Nephron progenitor cell (in vitro differentiated cells): ENCODE results near the gene ANKRD63.

ENCODE experiments used
- DNase-seq: peaks from one replicate; pipeline ENCODE4 v3.0.0; 2021
- H3K27ac Mint-ChIP-seq: 2 replicates; pipeline ENCODE4 v1.8.0; 2021; ENCODE audit warnings: mild to moderate bottlenecking, moderate library complexity, mixed read lengths
- H3K27me3 Mint-ChIP-seq: 2 replicates; pipeline ENCODE4 v1.8.0; 2021; ENCODE audit warnings: mild to moderate bottlenecking, low read depth, mixed read lengths; ENCODE audit not compliant: poor library complexity
- H3K36me3 Mint-ChIP-seq: 2 replicates; pipeline ENCODE4 v1.8.0; 2021; ENCODE audit warnings: low read depth, mixed read lengths
- H3K4me1 Mint-ChIP-seq: 2 replicates; pipeline ENCODE4 v1.8.0; 2021; ENCODE audit warnings: mixed read lengths
- H3K4me3 Mint-ChIP-seq: 2 replicates; pipeline ENCODE4 v1.8.0; 2021; ENCODE audit warnings: mild to moderate bottlenecking, moderate library complexity, mixed read lengths
- H3K9me3 Mint-ChIP-seq: 2 replicates; pipeline ENCODE4 v1.8.0; 2021; ENCODE audit warnings: mild to moderate bottlenecking, moderate library complexity, mixed read lengths
- CTCF ChIP-seq: fragments of 200-600 bp; sonication (generic); IDR thresholded peaks from 2 replicates; pipeline ENCODE4 v1.5.0; 2021; ENCODE audit warnings: antibody characterized with exemption

The ANKRD63 gene

GRCh38 chr15:40242213-40242599 is 40.7 kb downstream of the ANKRD63 start:
- no peaks in the 10 kb centered on the region for H3K9me3 Mint-ChIP-seq
- peaks cover 46% of the 10 kb centered on the region for H3K27me3 Mint-ChIP-seq
- H3K36me3 Mint-ChIP-seq = no peaks in the 10 kb centered on the region
- no peak for TF ChIP-seq CTCF
- H3K4me1 Mint-ChIP-seq = peaks cover 24% of the 10 kb centered on the region
- H3K4me3 Mint-ChIP-seq = no peak overlapping the region
- H3K27ac Mint-ChIP-seq = no peak overlapping the region
- DNase-seq = no peak

- H3K27ac Mint-ChIP-seq = no peak overlapping the region
- no peaks in the 10 kb centered on the region for H3K9me3 Mint-ChIP-seq
- peaks cover 24% of the 10 kb centered on the region for H3K4me1 Mint-ChIP-seq
- no peak overlapping the region for H3K4me3 Mint-ChIP-seq
- no peak for TF ChIP-seq CTCF
- H3K27me3 Mint-ChIP-seq = peaks cover 52% of the 10 kb centered on the region
- DNase-seq = no peak
- H3K36me3 Mint-ChIP-seq = no peaks in the 10 kb centered on the region
Observed at GRCh38 chr15:40241269-40242212, 41.3 kb downstream of the ANKRD63 start.

GRCh38 chr15:40240619-40241221 is 42.1 kb downstream of the ANKRD63 start:
- H3K4me1 Mint-ChIP-seq = peaks cover 21% of the 10 kb centered on the region
- H3K27ac Mint-ChIP-seq = no peak overlapping the region
- H3K36me3 Mint-ChIP-seq = no peaks in the 10 kb centered on the region
- DNase-seq = no peak
- H3K27me3 Mint-ChIP-seq = peaks cover 50% of the 10 kb centered on the region
- no peak for TF ChIP-seq CTCF
- no peak overlapping the region for H3K4me3 Mint-ChIP-seq
- H3K9me3 Mint-ChIP-seq = no peaks in the 10 kb centered on the region

GRCh38 chr15:40239693-40240618 is 42.9 kb downstream of the ANKRD63 start:
- no peak for TF ChIP-seq CTCF
- Mint-ChIP-seq H3K4me3 (peak overlapping the region; percentile 7), H3K27ac (no peak overlapping the region), H3K9me3 (no peaks in the 10 kb centered on the region), H3K36me3 (no peaks in the 10 kb centered on the region), H3K4me1 (peaks cover 14% of the 10 kb centered on the region), H3K27me3 (peaks cover 45% of the 10 kb centered on the region)
- DNase-seq = no peak

GRCh38 chr15:40239404-40239692 is 43.5 kb downstream of the ANKRD63 start:
- peaks cover 13% of the 10 kb centered on the region for H3K4me1 Mint-ChIP-seq

More at GRCh38 chr15:40239404-40239692, 43.5 kb downstream of the ANKRD63 start:
- H3K4me3 Mint-ChIP-seq = peak overlapping the region; percentile 70
- H3K27ac Mint-ChIP-seq = no peak overlapping the region
- H3K36me3 Mint-ChIP-seq = no peaks in the 10 kb centered on the region
- no peak for DNase-seq
- no peak for TF ChIP-seq CTCF
- H3K27me3 Mint-ChIP-seq = peaks cover 45% of the 10 kb centered on the region
- no peaks in the 10 kb centered on the region for H3K9me3 Mint-ChIP-seq
